Measurements from ENCODE around the gene SERINC1.

SERINC1 gene

GRCh38 chr6:122431780-122432179 is 39.8 kb downstream of the SERINC1 start:
- no peak for FAIRE-seq

GRCh38 chr6:122429323-122429722 is 42.3 kb downstream of the SERINC1 start:
- no peak for FAIRE-seq

GRCh38 chr6:122428781-122429180 is 42.8 kb downstream of the SERINC1 start:
- no peak for FAIRE-seq

GRCh38 chr6:122426597-122426996 is 45.0 kb downstream of the SERINC1 start:
- FAIRE-seq, result no peak

GRCh38 chr6:122423734-122424133 is 47.9 kb downstream of the SERINC1 start:
- FAIRE-seq, result no peak

GRCh38 chr6:122422614-122423267 is 48.9 kb downstream of the SERINC1 start:
- no peak for FAIRE-seq

GRCh38 chr6:122422003-122422402 is 49.6 kb downstream of the SERINC1 start:
- FAIRE-seq, result no peak

GRCh38 chr6:122416825-122417224 is 54.8 kb downstream of the SERINC1 start:
- no peak for FAIRE-seq

GRCh38 chr6:122412001-122412400 is 59.6 kb downstream of the SERINC1 start:
- no peak for FAIRE-seq

GRCh38 chr6:122408702-122409458 is 62.7 kb downstream of the SERINC1 start:
- peak; percentile 33 for FAIRE-seq

GRCh38 chr6:122408240-122408639 is 63.4 kb downstream of the SERINC1 start:
- no peak for FAIRE-seq

GRCh38 chr6:122407712-122408111 is 63.9 kb downstream of the SERINC1 start:
- FAIRE-seq, result no peak

- FAIRE-seq, result no peak
Measured at GRCh38 chr6:122406187-122406586, 65.4 kb downstream of the SERINC1 start.

- FAIRE-seq, result no peak
Measured at GRCh38 chr6:122405417-122405816, 66.2 kb downstream of the SERINC1 start.

GRCh38 chr6:122404444-122404843 is 67.2 kb downstream of the SERINC1 start:
- no peak for FAIRE-seq

GRCh38 chr6:122401104-122401503 is 70.5 kb downstream of the SERINC1 start:
- FAIRE-seq, result no peak

GRCh38 chr6:122400462-122401089 is 71.0 kb downstream of the SERINC1 start:
- FAIRE-seq, result no peak

- FAIRE-seq, result no peak
Measured at GRCh38 chr6:122400121-122400450, 71.5 kb downstream of the SERINC1 start.

- no peak for FAIRE-seq
Measured at GRCh38 chr6:122399348-122400120, 72.1 kb downstream of the SERINC1 start, which contains the start of gene HSF2. Gene HSF2, plus strand, starts transcription at chr6:122399652. Its CDS starts 86 bp downstream, at chr6:122399738.

GRCh38 chr6:122399055-122399347 is 72.6 kb downstream of the SERINC1 start:
- no peak for FAIRE-seq

GRCh38 chr6:122394016-122394415 is 77.6 kb downstream of the SERINC1 start:
- FAIRE-seq, result no peak

GRCh38 chr6:122393351-122393896 is 78.2 kb downstream of the SERINC1 start:
- FAIRE-seq, result no peak

All from endometrium (tissue), 2 donors.